IPS-18a (cell line): ENCODE data around the gene PTPRJ.

Source experiments
- H3K27ac ChIP-seq: one replicate; pipeline ENCODE4 v1.5.1; 2013; ENCODE audit warnings: low read length
- H3K27me3 ChIP-seq: one replicate; pipeline ENCODE4 v1.6.1; 2013; ENCODE audit warnings: mild to moderate bottlenecking, low read length; ENCODE audit not compliant: control insufficient read depth, insufficient read depth
- H3K36me3 ChIP-seq: one replicate; pipeline ENCODE4 v1.6.1; 2013; ENCODE audit warnings: low read depth, low read length; ENCODE audit not compliant: control insufficient read depth
- H3K4me1 ChIP-seq: one replicate; pipeline ENCODE4 v1.6.1; 2013; ENCODE audit warnings: low read depth, low read length; ENCODE audit not compliant: control insufficient read depth
- H3K4me3 ChIP-seq: one replicate; pipeline ENCODE4 v1.5.1; 2013; ENCODE audit warnings: low read length
- H3K9ac ChIP-seq: one replicate; pipeline ENCODE4 v1.6.1; 2013; ENCODE audit warnings: mild to moderate bottlenecking, low read length, moderate library complexity
- H3K9me3 ChIP-seq: one replicate; pipeline ENCODE4 v1.6.1; 2013; ENCODE audit warnings: low read depth, low read length; ENCODE audit not compliant: control insufficient read depth

PTPRJ gene

GRCh38 chr11:48066881-48067800, 86.8 kb downstream of the PTPRJ start:
- no peak overlapping the region for H3K27ac ChIP-seq
- no peaks in the 10 kb centered on the region for H3K4me1 ChIP-seq
- no peaks in the 10 kb centered on the region for H3K36me3 ChIP-seq
- no peaks in the 10 kb centered on the region for H3K9me3 ChIP-seq
- no peak overlapping the region for H3K9ac ChIP-seq
- H3K4me3 ChIP-seq: no peak overlapping the region
- H3K27me3 ChIP-seq: no peaks in the 10 kb centered on the region

DNA sequence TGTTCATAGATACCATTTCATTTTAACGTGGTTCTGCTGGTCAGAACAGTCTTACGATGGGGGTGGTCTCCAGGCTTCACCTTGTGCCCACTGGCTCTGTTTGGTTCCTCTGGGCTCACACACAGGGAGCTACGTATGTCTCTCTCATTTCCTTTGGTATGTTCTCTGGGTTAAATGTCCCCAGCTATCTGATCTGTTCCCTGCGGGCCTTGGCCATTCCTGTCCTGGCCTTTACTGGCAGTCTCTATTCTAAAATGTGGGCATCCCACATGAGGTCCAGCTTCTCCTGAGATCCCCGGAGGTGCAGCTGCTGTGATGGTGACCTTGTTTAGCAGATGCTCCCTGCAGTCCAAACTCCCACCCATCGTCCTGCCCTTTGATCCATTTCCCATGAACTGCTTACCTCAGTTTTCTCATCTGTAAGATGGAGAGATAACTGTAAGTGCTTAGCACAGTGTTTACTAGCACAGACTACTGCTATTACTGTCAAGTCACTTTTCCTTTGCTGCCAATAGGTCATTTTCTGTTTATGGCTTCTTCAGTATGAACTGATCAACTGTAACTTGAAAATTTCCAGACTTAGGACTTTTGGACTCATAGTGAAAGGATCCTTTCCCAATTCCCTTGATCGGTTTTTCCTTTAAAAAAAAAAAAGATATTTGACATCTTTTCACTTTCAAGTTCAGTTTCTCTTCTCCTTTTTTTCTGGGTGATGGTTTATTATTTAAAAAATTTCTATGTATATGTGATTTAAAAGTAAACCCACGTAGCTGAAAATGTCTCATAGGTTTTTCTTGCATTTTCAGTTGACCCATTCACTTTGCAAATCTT, 92.9 kb downstream of the PTPRJ start:
- H3K27ac ChIP-seq: no peak overlapping the region
- H3K9ac ChIP-seq: no peak overlapping the region
- H3K9me3 ChIP-seq: no peaks in the 10 kb centered on the region
- no peaks in the 10 kb centered on the region for H3K4me1 ChIP-seq
- H3K27me3 ChIP-seq: no peaks in the 10 kb centered on the region
- no peaks in the 10 kb centered on the region for H3K36me3 ChIP-seq
- H3K4me3 ChIP-seq: no peak overlapping the region

DNA sequence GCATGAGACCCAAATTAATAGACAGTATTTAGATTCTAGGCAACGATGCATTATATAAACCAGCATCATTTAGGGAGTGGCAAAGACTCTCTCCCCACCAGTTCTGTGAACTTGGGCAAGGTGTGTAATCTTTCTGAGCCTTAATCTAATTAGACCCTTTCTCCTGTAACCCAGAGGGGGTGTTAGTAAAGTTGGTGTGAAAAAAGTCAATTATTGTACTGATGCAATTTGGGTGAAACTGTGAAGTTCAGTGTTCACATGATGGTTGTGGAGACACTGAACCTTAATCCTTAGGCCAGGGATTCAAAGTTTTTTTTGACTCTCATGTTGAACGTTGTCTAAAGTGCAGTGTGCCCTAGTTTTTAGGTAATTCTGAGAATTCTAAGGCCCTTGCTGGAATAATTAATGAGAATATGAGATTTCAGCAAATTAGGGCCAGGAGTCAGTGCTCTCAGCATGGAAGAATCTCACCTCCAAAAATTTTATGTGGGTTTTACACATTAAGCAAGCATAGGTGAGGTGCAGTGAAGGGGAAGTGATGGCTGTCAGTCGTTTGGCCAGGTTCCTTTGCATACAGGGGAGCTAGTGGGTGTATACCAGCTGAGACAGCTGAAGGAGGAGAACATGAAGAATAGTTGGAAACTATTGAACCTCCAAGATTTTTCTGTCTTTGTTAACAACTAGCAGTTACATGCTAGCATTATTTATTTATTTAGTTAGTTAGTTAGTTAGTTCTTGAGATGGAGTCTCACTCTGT, 94.2 kb downstream of the PTPRJ start:
- no peak overlapping the region for H3K4me3 ChIP-seq
- no peaks in the 10 kb centered on the region for H3K9me3 ChIP-seq
- H3K4me1 ChIP-seq: no peaks in the 10 kb centered on the region
- no peaks in the 10 kb centered on the region for H3K27me3 ChIP-seq
- no peak overlapping the region for H3K9ac ChIP-seq
- H3K36me3 ChIP-seq: no peaks in the 10 kb centered on the region
- no peak overlapping the region for H3K27ac ChIP-seq

GRCh38 chr11:48075637-48076036, 95.3 kb downstream of the PTPRJ start:
- Histone ChIP-seq H3K4me1 (no peaks in the 10 kb centered on the region), H3K36me3 (no peaks in the 10 kb centered on the region), H3K27ac (no peak overlapping the region), H3K4me3 (no peak overlapping the region), H3K9me3 (no peaks in the 10 kb centered on the region), H3K27me3 (no peaks in the 10 kb centered on the region), H3K9ac (no peak overlapping the region)

DNA sequence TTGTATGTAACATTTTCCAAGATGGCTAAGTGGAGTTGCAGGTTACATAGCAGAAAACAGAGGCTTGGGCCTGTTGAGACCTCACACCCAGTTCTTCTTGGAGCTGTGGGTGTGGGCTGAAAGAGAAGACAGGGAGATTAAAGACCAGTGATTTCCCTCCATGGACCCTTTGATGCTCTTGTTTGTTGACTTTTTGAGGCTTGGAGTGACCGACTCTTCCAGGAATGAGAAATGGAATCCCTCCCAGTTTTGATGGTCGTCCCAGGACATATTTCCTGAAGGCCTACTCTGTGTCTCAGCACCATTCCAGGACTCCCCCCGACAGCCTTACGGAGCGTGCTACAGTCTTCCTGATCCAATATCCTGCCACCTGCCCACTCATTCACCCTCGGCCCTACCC, 96.9 kb downstream of the PTPRJ start:
- no peaks in the 10 kb centered on the region for H3K9me3 ChIP-seq
- no peak overlapping the region for H3K27ac ChIP-seq
- no peak overlapping the region for H3K4me3 ChIP-seq
- no peak overlapping the region for H3K9ac ChIP-seq
- peaks cover 2% of the 10 kb centered on the region for H3K4me1 ChIP-seq
- no peaks in the 10 kb centered on the region for H3K27me3 ChIP-seq
- no peaks in the 10 kb centered on the region for H3K36me3 ChIP-seq

- H3K4me3 ChIP-seq: no peak overlapping the region
- no peaks in the 10 kb centered on the region for H3K36me3 ChIP-seq
- peaks cover 2% of the 10 kb centered on the region for H3K4me1 ChIP-seq
- no peak overlapping the region for H3K27ac ChIP-seq
- no peaks in the 10 kb centered on the region for H3K27me3 ChIP-seq
- no peak overlapping the region for H3K9ac ChIP-seq
- H3K9me3 ChIP-seq: no peaks in the 10 kb centered on the region
These were observed 98.3 kb downstream of the PTPRJ start for GRCh38 chr11:48078689-48079088.

GRCh38 chr11:48079596-48079995, 99.2 kb downstream of the PTPRJ start:
- Histone ChIP-seq H3K4me3 (no peak overlapping the region), H3K27me3 (no peaks in the 10 kb centered on the region), H3K9ac (no peak overlapping the region), H3K9me3 (no peaks in the 10 kb centered on the region), H3K27ac (no peak overlapping the region), H3K36me3 (no peaks in the 10 kb centered on the region), H3K4me1 (peaks cover 2% of the 10 kb centered on the region)

DNA sequence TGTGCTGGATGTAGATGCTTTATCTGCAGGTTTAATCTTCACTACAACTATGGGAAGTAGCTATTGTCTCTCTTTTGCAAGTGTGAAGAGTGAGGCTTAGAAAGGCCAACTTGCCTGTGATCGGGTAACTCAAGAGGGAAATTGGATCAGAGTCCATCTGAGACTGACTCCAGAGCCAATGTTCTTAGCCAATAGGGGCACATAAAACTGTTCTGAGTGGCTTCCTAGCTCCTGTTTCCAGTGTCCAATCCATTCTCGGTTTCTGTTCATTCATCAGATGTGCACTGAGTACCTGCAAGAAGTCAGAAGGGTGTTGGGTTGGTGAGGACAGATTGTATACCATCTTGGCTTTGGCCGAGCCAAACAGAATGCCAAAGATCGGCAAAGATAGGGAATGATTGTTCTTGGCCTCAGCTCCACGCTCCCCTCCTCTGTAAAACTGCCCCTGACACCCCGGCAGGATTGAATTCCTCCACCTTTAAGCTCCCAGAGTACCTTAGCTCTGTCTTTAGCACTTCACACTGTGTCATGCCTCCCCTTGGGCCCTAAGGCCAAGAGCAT, 100.0 kb downstream of the PTPRJ start:
- no peaks in the 10 kb centered on the region for H3K36me3 ChIP-seq

DNA sequence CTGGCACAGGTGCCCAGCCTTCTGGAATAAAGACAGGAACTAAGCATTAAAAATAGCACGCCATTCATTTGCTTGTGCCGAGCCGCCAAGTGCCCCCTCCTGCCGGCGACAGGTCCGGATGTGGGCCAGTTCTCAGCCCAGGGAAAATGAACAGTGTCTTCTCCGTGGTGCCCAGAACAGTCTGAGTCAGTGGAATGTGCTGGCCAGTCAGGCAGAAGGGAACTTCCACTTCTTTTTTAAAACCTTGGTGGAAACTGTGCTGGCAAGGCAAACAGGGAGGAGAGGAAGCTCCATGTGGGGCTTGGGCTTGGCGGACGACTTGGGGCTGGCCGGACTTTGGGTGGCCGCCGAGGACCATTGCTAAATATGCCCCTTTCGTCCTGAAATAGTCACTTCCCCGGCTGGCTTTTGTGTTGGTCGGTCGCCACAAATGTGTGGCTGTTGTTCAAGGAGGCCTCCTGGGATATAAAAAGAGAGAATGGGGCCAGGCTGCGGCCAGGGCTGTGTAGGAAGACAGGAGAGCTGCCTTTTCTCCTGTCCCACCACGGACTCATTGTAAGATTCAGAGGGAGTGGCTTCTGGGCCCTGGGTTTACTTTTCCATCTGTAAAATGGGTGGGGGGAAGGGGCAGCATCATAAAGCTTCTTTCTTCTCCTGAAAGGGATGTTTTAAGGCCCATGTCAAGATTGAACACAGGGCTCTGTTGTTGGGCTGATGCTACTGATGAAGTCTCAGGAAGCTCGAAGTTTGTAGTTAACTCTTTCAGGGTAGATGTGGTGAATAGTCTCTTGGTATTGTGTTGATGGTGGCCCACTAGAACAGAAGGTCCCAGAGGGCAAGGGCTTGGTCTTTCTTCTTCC, 101.0 kb downstream of the PTPRJ start:
- H3K9me3 ChIP-seq: no peaks in the 10 kb centered on the region
- H3K9ac ChIP-seq: no peak overlapping the region
- no peak overlapping the region for H3K4me3 ChIP-seq
- H3K27me3 ChIP-seq: no peaks in the 10 kb centered on the region
- H3K27ac ChIP-seq: no peak overlapping the region
- H3K4me1 ChIP-seq: peaks cover 2% of the 10 kb centered on the region
- H3K36me3 ChIP-seq: no peaks in the 10 kb centered on the region

More for the DNA sequence above, 100.0 kb downstream of the PTPRJ start:
- Histone ChIP-seq H3K27ac (no peak overlapping the region), H3K9ac (no peak overlapping the region), H3K4me3 (no peak overlapping the region), H3K27me3 (no peaks in the 10 kb centered on the region), H3K4me1 (peaks cover 2% of the 10 kb centered on the region), H3K9me3 (no peaks in the 10 kb centered on the region)

DNA sequence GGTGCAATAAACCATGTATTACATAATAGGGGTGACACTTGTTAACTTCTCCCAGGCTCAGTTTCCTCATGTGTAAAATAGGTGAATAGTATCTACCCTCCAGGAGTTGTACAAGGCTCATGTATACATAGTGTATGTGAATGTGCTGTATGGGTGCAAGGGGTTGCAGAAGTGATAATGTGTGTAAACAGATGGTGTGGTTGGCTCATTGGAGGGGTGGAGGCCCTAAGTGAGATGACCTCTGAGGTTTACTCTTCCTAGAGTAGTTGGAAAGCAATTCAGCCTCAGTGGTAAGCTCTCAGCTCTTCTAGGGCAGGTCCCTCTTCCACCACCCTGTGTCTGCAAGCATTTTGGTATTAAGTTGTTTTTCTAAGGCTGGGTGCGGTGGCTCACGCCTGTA, 102.4 kb downstream of the PTPRJ start:
- no peak overlapping the region for H3K9ac ChIP-seq
- H3K36me3 ChIP-seq: no peaks in the 10 kb centered on the region
- no peak overlapping the region for H3K4me3 ChIP-seq
- H3K9me3 ChIP-seq: no peaks in the 10 kb centered on the region
- no peaks in the 10 kb centered on the region for H3K27me3 ChIP-seq
- H3K4me1 ChIP-seq: peaks cover 2% of the 10 kb centered on the region
- no peak overlapping the region for H3K27ac ChIP-seq
